ENCODE measurements around the gene PLCB1. TPM values are rescaled to one million over a fixed set of nuclear protein-coding genes. Genes with fewer than 3 reads are reported as not detected.

The PLCB1 gene
- polyA plus RNA-seq, 1 donor (not counting 4 experiments of a cell fraction or from before 2014, with no cell fraction given), result 0.37 TPM

- H3K9me1 ChIP-seq (ENCODE audit: control insufficient read depth, extremely low read depth, insufficient read depth, low read length), result no peaks in the 10 kb centered on the region
- DNase-seq (ENCODE audit: low read depth, low spot score), result no peak
- H3K27ac ChIP-seq (ENCODE audit: control insufficient read depth, insufficient read depth, low read length), result no peak overlapping the region
- no peak overlapping the region for H2AFZ ChIP-seq (ENCODE audit: control insufficient read depth, low read length)
- no peaks in the 10 kb centered on the region for H3K79me2 ChIP-seq (ENCODE audit: control insufficient read depth, insufficient read depth, low read length)
- H3K4me3 ChIP-seq (ENCODE audit: control insufficient read depth in 2 of 3, extremely low read depth in 1 of 3, insufficient read depth in 2 of 3, low read depth in 1 of 3, low read length in 3 of 3), result no peak overlapping the region
- H3K4me2 ChIP-seq (ENCODE audit: control insufficient read depth, extremely low read depth, insufficient read depth, low read depth, low read length), result no peak overlapping the region
- dilution Hi-C loops (cut with MboI; ENCODE audit: extremely low pct_ligation_motif_present, low sequenced_read_pairs), result no loop called here
- no peak overlapping the region for H3K9ac ChIP-seq (ENCODE audit: control insufficient read depth, extremely low read depth, insufficient read depth, low read length)
- no peaks in the 10 kb centered on the region for H3K4me1 ChIP-seq (ENCODE audit: control insufficient read depth, extremely low read depth, insufficient read depth, low read length)
- TF ChIP-seq EZH2 (IDR thresholded peaks at IDR 0.05; ENCODE audit: low read length) (no peak), CTCF (optimal IDR thresholded peaks at IDR 0.05 in 1 of 3, IDR thresholded peaks at IDR 0.05 in 1 of 3, conservative IDR thresholded peaks at IDR 0.05 in 1 of 3; ENCODE audit: extremely low read depth in 1 of 3, insufficient read depth in 2 of 3, low read length in 3 of 3) (no peak)
- H3K9me3 ChIP-seq (ENCODE audit: control insufficient read depth, low read depth, low read length), result peaks cover 2% of the 10 kb centered on the region
- no peaks in the 10 kb centered on the region for H3K27me3 ChIP-seq (ENCODE audit: control insufficient read depth, extremely low read depth, insufficient read depth, low read length)
- FAIRE-seq, result no peak
- no peaks in the 10 kb centered on the region for H4K20me1 ChIP-seq (ENCODE audit: control insufficient read depth, extremely low read depth, insufficient read depth, low read length)
- no peaks in the 10 kb centered on the region for H3K36me3 ChIP-seq (ENCODE audit: control insufficient read depth in 2 of 2, extremely low read depth in 1 of 2, insufficient read depth in 2 of 2, low read length in 2 of 2)
Observed at GRCh38 chr20:8583566-8584043, 451.5 kb downstream of the PLCB1 start.

- H3K9ac ChIP-seq (ENCODE audit: control insufficient read depth, extremely low read depth, insufficient read depth, low read length), result no peak overlapping the region
- no peak overlapping the region for H3K4me2 ChIP-seq (ENCODE audit: control insufficient read depth, extremely low read depth, insufficient read depth, low read depth, low read length)
- no peaks in the 10 kb centered on the region for H3K79me2 ChIP-seq (ENCODE audit: control insufficient read depth, insufficient read depth, low read length)
- H3K4me1 ChIP-seq (ENCODE audit: control insufficient read depth, extremely low read depth, insufficient read depth, low read length), result no peaks in the 10 kb centered on the region
- H3K9me3 ChIP-seq (ENCODE audit: control insufficient read depth, low read depth, low read length), result no peaks in the 10 kb centered on the region
- no peaks in the 10 kb centered on the region for H3K36me3 ChIP-seq (ENCODE audit: control insufficient read depth in 2 of 2, extremely low read depth in 1 of 2, insufficient read depth in 2 of 2, low read length in 2 of 2)
- no peaks in the 10 kb centered on the region for H3K9me1 ChIP-seq (ENCODE audit: control insufficient read depth, extremely low read depth, insufficient read depth, low read length)
- DNase-seq (ENCODE audit: low read depth, low spot score), result no peak
- dilution Hi-C loops (cut with MboI; ENCODE audit: extremely low pct_ligation_motif_present, low sequenced_read_pairs), result no loop called here
- no peaks in the 10 kb centered on the region for H4K20me1 ChIP-seq (ENCODE audit: control insufficient read depth, extremely low read depth, insufficient read depth, low read length)
- no peak overlapping the region for H3K4me3 ChIP-seq (ENCODE audit: control insufficient read depth in 2 of 3, extremely low read depth in 1 of 3, insufficient read depth in 2 of 3, low read depth in 1 of 3, low read length in 3 of 3)
- H2AFZ ChIP-seq (ENCODE audit: control insufficient read depth, low read length), result no peak overlapping the region
- no peaks in the 10 kb centered on the region for H3K27me3 ChIP-seq (ENCODE audit: control insufficient read depth, extremely low read depth, insufficient read depth, low read length)
- H3K27ac ChIP-seq (ENCODE audit: control insufficient read depth, insufficient read depth, low read length), result no peak overlapping the region
- TF ChIP-seq EZH2 (IDR thresholded peaks at IDR 0.05; ENCODE audit: low read length) (no peak), CTCF (optimal IDR thresholded peaks at IDR 0.05 in 1 of 3, IDR thresholded peaks at IDR 0.05 in 1 of 3, conservative IDR thresholded peaks at IDR 0.05 in 1 of 3; ENCODE audit: extremely low read depth in 1 of 3, insufficient read depth in 2 of 3, low read length in 3 of 3) (no peak)
- FAIRE-seq, result no peak
Observed at GRCh38 chr20:8587251-8587650, 455.2 kb downstream of the PLCB1 start.

Measured in keratinocyte (primary cell).